DOHH2 (cell line): Measurements from ENCODE around the gene OR2AT4.

ENCODE experiments used
- H3F3A ChIP-seq: fragments of 200-600 bp; sonication (generic), shearing (Covaris generic); 2 replicates; pipeline ENCODE4 v1.6.0; 2016; ENCODE audit warnings: antibody characterized with exemption, mild to moderate bottlenecking; ENCODE audit not compliant: control insufficient read depth, insufficient read depth
- H3K27ac ChIP-seq: fragments of 200-600 bp; sonication (generic); 2 replicates; pipeline ENCODE4 v1.5.1; 2014; ENCODE audit warnings: low read depth, mild to moderate bottlenecking, low read length, moderate library complexity
- H3K27me3 ChIP-seq: fragments of 200-600 bp; sonication (generic); 2 replicates; pipeline ENCODE4 v1.6.1; 2014; ENCODE audit warnings: mild to moderate bottlenecking, low read length, mixed read lengths; ENCODE audit not compliant: control insufficient read depth
- H3K36me3 ChIP-seq: fragments of 200-600 bp; sonication (generic); 2 replicates; pipeline ENCODE4 v1.6.1; 2014; ENCODE audit warnings: mild to moderate bottlenecking, low read length, moderate library complexity, mixed read lengths; ENCODE audit not compliant: control insufficient read depth
- H3K4me1 ChIP-seq: fragments of 200-600 bp; sonication (generic); 2 replicates; pipeline ENCODE4 v1.6.1; 2014; ENCODE audit warnings: mild to moderate bottlenecking, low read length, mixed read lengths; ENCODE audit not compliant: control insufficient read depth
- H3K4me2 ChIP-seq: fragments of 200-600 bp; sonication (generic); 2 replicates; pipeline ENCODE4 v1.6.0; 2014; ENCODE audit warnings: mild to moderate bottlenecking, low read length, moderate library complexity
- H3K4me3 ChIP-seq: fragments of 200-600 bp; sonication (generic); 2 replicates; pipeline ENCODE4 v1.5.1; 2014; ENCODE audit warnings: mild to moderate bottlenecking, low read length, mixed read lengths
- H3K79me2 ChIP-seq: fragments of 200-600 bp; sonication (generic); 2 replicates; pipeline ENCODE4 v1.6.1; 2014; ENCODE audit warnings: mild to moderate bottlenecking, low read length, mixed read lengths; ENCODE audit not compliant: control insufficient read depth
- H3K9me2 ChIP-seq: fragments of 200-600 bp; sonication (generic); replicated peaks from 2 replicates; pipeline ENCODE4 v1.6.1; 2014; ENCODE audit warnings: mild to moderate bottlenecking, low read length, mixed read lengths; ENCODE audit not compliant: control insufficient read depth
- H3K9me3 ChIP-seq: fragments of 200-600 bp; sonication (generic); 2 replicates; pipeline ENCODE4 v1.6.1; 2014; ENCODE audit warnings: antibody characterized with exemption, low read length, mixed read lengths; ENCODE audit not compliant: control insufficient read depth, insufficient read depth
- H4K20me1 ChIP-seq: fragments of 200-600 bp; sonication (generic); 2 replicates; pipeline ENCODE4 v1.6.0; 2014; ENCODE audit warnings: low read depth, mild to moderate bottlenecking, antibody characterized with exemption, low read length, moderate library complexity; ENCODE audit not compliant: control insufficient read depth, insufficient read depth
- CTCF ChIP-seq: fragments of 200-600 bp; sonication (generic); IDR thresholded peaks from one replicate; pipeline ENCODE4 v1.5.1; 2014; ENCODE audit warnings: antibody characterized with exemption, mild to moderate bottlenecking, low read depth, low read length; ENCODE audit not compliant: poor library complexity, severe bottlenecking
- EZH2phosphoT487 ChIP-seq: fragments of 200-600 bp; sonication (generic); IDR thresholded peaks from 2 replicates; pipeline ENCODE4 v1.6.1; 2017; ENCODE audit warnings: borderline replicate concordance, mild to moderate bottlenecking, antibody characterized with exemption, low read length, moderate library complexity, mixed read lengths

The OR2AT4 gene

GRCh38 chr11:75084883-75085282, 11.8 kb downstream of the OR2AT4 start:
- Histone ChIP-seq H3K79me2 (no peaks in the 10 kb centered on the region), H3K4me3 (no peak overlapping the region), H3F3A (no peaks in the 10 kb centered on the region), H3K36me3 (no peaks in the 10 kb centered on the region), H3K27me3 (peaks cover 16% of the 10 kb centered on the region), H3K9me3 (no peaks in the 10 kb centered on the region), H3K9me2 (no peaks in the 10 kb centered on the region), H3K4me1 (no peaks in the 10 kb centered on the region), H3K27ac (no peak overlapping the region), H3K4me2 (no peak overlapping the region), H4K20me1 (no peaks in the 10 kb centered on the region)
- TF ChIP-seq EZH2phosphoT487 (no peak), CTCF (no peak)

- Histone ChIP-seq H3K36me3 (no peaks in the 10 kb centered on the region), H4K20me1 (no peaks in the 10 kb centered on the region), H3K4me1 (no peaks in the 10 kb centered on the region), H3F3A (no peaks in the 10 kb centered on the region), H3K27ac (no peak overlapping the region), H3K27me3 (peaks cover 14% of the 10 kb centered on the region), H3K4me3 (no peak overlapping the region), H3K4me2 (no peak overlapping the region), H3K9me3 (no peaks in the 10 kb centered on the region), H3K79me2 (no peaks in the 10 kb centered on the region), H3K9me2 (no peaks in the 10 kb centered on the region)
- TF ChIP-seq CTCF (no peak), EZH2phosphoT487 (no peak)
Observed at GRCh38 chr11:75083217-75083605, 13.5 kb downstream of the OR2AT4 start.

GRCh38 chr11:75082601-75083216, 14.0 kb downstream of the OR2AT4 start:
- H4K20me1 ChIP-seq, result no peaks in the 10 kb centered on the region
- H3K4me1 ChIP-seq, result no peaks in the 10 kb centered on the region
- H3K9me2 ChIP-seq, result no peaks in the 10 kb centered on the region
- H3K9me3 ChIP-seq, result no peaks in the 10 kb centered on the region
- no peak for TF ChIP-seq EZH2phosphoT487
- TF ChIP-seq CTCF, result no peak
- H3K79me2 ChIP-seq, result no peaks in the 10 kb centered on the region
- H3K27ac ChIP-seq, result no peak overlapping the region
- no peak overlapping the region for H3K4me3 ChIP-seq
- H3K36me3 ChIP-seq, result no peaks in the 10 kb centered on the region
- no peaks in the 10 kb centered on the region for H3F3A ChIP-seq
- peaks cover 10% of the 10 kb centered on the region for H3K27me3 ChIP-seq
- H3K4me2 ChIP-seq, result no peak overlapping the region
